K562 (cell line): ENCODE results near the gene PUM1. TPM values are rescaled to one million over a fixed set of nuclear protein-coding genes. Genes with fewer than 3 reads are reported as not detected.

Experiments used
- CREB1 ChIP-seq, 2 experiments: sonication (generic) in 1 of 2; formaldehyde crosslinking in 1 of 2; IDR thresholded peaks; 2 replicates each; pipeline versions ENCODE4 v1.6.1 to v1.8.0; 2012 to 2022; ENCODE audit warnings: inconsistent platforms in 1 of 2, mild to moderate bottlenecking in 1 of 2, missing genetic modification reagents in 1 of 2, moderate library complexity in 1 of 2
- GATAD2A ChIP-seq: fragments of 450-650 bp; IDR thresholded peaks from 2 replicates; pipeline ENCODE4 v1.6.1; 2017
- HNRNPK ChIP-seq: fragments of 200-400 bp; formaldehyde crosslinking; IDR thresholded peaks from one replicate; pipeline ENCODE4 v1.6.1; 2018; ENCODE audit warnings: mild to moderate bottlenecking, low read depth, low read length; ENCODE audit not compliant: poor library complexity, severe bottlenecking
- KDM4B ChIP-seq, 2 experiments: fragments of 450-650 bp in 1 of 2; sonication (generic) in 1 of 2; IDR thresholded peaks; 2 replicates each; pipeline ENCODE4 v1.6.1; 2016 to 2017; ENCODE audit warnings: borderline replicate concordance in 2 of 2, antibody characterized with exemption in 1 of 2, low read depth in 1 of 2, mild to moderate bottlenecking in 1 of 2
- MXI1 ChIP-seq: IDR thresholded peaks from 2 replicates; pipeline ENCODE4 v1.6.1; 2011; ENCODE audit warnings: low read depth, mild to moderate bottlenecking, improper control_type of control experiment, low read length
- PPARD ChIP-seq: fragments of 250-450 bp; sonication (Bioruptor Pico); IDR thresholded peaks from 2 replicates; pipeline ENCODE4 v1.8.0; 2022; ENCODE audit warnings: inconsistent platforms, mild to moderate bottlenecking, moderate library complexity
- PRMT5 ChIP-seq: sonication (generic); formaldehyde crosslinking; IDR thresholded peaks from 2 replicates; pipeline ENCODE4 v1.5.0; 2020; ENCODE audit warnings: missing genetic modification reagents
- ZBTB1 ChIP-seq: sonication (generic); formaldehyde crosslinking; IDR thresholded peaks from 2 replicates; pipeline ENCODE4 v1.8.1; 2023; ENCODE audit warnings: missing genetic modification reagents, low read depth, mild to moderate bottlenecking, borderline replicate concordance
- ZBTB8A ChIP-seq: fragments of 450-650 bp; IDR thresholded peaks from 2 replicates; pipeline ENCODE4 v1.6.1; 2018; ENCODE audit warnings: mild to moderate bottlenecking, moderate library complexity; ENCODE audit not compliant: partially characterized antibody
- ZKSCAN3 ChIP-seq: fragments of 250-450 bp; sonication (Bioruptor Pico); IDR thresholded peaks from 2 replicates; pipeline ENCODE4 v1.4.0; 2020
- polyA plus RNA-seq, 8 experiments: library from polyadenylated mRNA; depleted of rRNA in 4 of 8; stranded (reverse) in 5 of 8; unstranded in 3 of 8; fragments of >200 nt; fragmentation: Nextera tagmentation in 2 of 8; fragmentation: Illumina TruSeq in 1 of 8; extraction: Ambion mirVana in 2 of 8; extraction: Trizol in 1 of 8; gene quantifications; 2 replicates each; pipeline versions ENCODE4 v1.2.1 to v1.2.3, GENCODE V29; 2011 to 2014; ENCODE audit warnings: inconsistent platforms in 1 of 8, missing spikeins in 1 of 8
- total RNA-seq, 7 experiments: library from RNA; depleted of rRNA in 6 of 7; stranded (reverse); fragments of >200 nt in 6 of 7; fragmentation: Illumina TruSeq in 2 of 7; extraction: Trizol in 2 of 7; gene quantifications; 2 replicates each; pipeline versions ENCODE4 v1.2.1 to v1.2.3, GENCODE V29; 2011 to 2021; ENCODE audit warnings: low replicate concordance in 1 of 7
- TF ChIP-seq, protein P1 (sequence below), 2 experiments: fragments of 450-650 bp in 1 of 2; sonication (generic) in 1 of 2; formaldehyde crosslinking in 1 of 2; IDR thresholded peaks; 2 replicates each; pipeline versions ENCODE4 v1.7.1 to v1.9.0; 2016 to 2022; ENCODE audit warnings: inconsistent platforms in 1 of 2, mild to moderate bottlenecking in 1 of 2, missing genetic modification reagents in 1 of 2
- TF ChIP-seq, protein P2 (sequence below): fragments of 250-450 bp; sonication (Bioruptor Pico); IDR thresholded peaks from 2 replicates; pipeline ENCODE4 v1.5.1; 2021; ENCODE audit warnings: mild to moderate bottlenecking
- TF ChIP-seq, protein P3 (sequence below): fragments of 450-650 bp; IDR thresholded peaks from 2 replicates; pipeline ENCODE4 v1.6.1; 2016; ENCODE audit warnings: missing biosample characterization, missing genetic modification characterization
- TF ChIP-seq, protein P4 (sequence below): fragments of 250-450 bp; sonication (Bioruptor Pico); IDR thresholded peaks from 2 replicates; pipeline ENCODE4 v1.5.0; 2020; ENCODE audit warnings: mild to moderate bottlenecking

The PUM1 gene
- total and polyA plus RNA-seq, 9 of the 15 experiments (the other 6 are each of a cell fraction or from before 2014, with no cell fraction given): 37.7 to 104 (median 55.7) TPM

DNA sequence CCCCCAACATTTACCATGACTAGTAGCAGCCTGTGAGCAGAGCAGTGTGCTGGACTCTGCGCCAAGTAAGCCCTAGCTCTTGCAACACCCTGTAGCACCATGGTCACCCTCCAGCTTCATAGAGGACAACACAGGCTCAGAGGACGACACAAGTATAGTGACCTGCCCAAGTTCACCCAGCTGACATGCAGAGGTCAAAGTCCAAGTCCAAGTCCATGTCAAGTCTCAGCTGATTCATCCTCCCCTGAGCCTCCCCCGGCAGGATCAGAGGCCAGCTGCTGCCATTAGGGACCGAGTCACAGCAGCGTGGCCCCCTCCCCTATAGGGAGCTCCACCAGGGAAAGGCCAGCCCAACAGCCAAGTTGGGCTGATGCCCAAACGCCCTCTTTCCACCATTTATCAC is 172.8 kb downstream of the PUM1 start (continued):
- TF ChIP-seq, protein P1, sequence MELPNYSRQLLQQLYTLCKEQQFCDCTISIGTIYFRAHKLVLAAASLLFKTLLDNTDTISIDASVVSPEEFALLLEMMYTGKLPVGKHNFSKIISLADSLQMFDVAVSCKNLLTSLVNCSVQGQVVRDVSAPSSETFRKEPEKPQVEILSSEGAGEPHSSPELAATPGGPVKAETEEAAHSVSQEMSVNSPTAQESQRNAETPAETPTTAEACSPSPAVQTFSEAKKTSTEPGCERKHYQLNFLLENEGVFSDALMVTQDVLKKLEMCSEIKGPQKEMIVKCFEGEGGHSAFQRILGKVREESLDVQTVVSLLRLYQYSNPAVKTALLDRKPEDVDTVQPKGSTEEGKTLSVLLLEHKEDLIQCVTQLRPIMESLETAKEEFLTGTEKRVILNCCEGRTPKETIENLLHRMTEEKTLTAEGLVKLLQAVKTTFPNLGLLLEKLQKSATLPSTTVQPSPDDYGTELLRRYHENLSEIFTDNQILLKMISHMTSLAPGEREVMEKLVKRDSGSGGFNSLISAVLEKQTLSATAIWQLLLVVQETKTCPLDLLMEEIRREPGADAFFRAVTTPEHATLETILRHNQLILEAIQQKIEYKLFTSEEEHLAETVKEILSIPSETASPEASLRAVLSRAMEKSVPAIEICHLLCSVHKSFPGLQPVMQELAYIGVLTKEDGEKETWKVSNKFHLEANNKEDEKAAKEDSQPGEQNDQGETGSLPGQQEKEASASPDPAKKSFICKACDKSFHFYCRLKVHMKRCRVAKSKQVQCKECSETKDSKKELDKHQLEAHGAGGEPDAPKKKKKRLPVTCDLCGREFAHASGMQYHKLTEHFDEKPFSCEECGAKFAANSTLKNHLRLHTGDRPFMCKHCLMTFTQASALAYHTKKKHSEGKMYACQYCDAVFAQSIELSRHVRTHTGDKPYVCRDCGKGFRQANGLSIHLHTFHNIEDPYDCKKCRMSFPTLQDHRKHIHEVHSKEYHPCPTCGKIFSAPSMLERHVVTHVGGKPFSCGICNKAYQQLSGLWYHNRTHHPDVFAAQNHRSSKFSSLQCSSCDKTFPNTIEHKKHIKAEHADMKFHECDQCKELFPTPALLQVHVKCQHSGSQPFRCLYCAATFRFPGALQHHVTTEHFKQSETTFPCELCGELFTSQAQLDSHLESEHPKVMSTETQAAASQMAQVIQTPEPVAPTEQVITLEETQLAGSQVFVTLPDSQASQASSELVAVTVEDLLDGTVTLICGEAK (IDR thresholded peaks at IDR 0.05): no peak
- TF ChIP-seq, protein P1 (CRISPR knock-in tag; IDR thresholded peaks at IDR 0.05): no peak
- TF ChIP-seq MXI1 (no peak), CREB1 (IDR thresholded peaks at IDR 0.05) (no peak), CREB1 (CRISPR knock-in tag; IDR thresholded peaks at IDR 0.05) (0 out of 2 replicates have a peak, but pooled peaks have one; percentile 30), PRMT5 (CRISPR knock-in tag) (no peak), PPARD (CRISPR knock-in tag) (no peak), ZKSCAN3 (CRISPR knock-in tag) (no peak), GATAD2A (0 out of 2 replicates have a peak, but pooled peaks have one; percentile 33), ZBTB1 (CRISPR knock-in tag) (0 out of 2 replicates have a peak, but pooled peaks have one; percentile 24), HNRNPK (no peak), KDM4B (IDR thresholded peaks at IDR 0.05; ENCODE audit: borderline replicate concordance in 2 of 2, low read depth in 1 of 2) (no peak), ZBTB8A (no peak)
- TF ChIP-seq, protein P2, sequence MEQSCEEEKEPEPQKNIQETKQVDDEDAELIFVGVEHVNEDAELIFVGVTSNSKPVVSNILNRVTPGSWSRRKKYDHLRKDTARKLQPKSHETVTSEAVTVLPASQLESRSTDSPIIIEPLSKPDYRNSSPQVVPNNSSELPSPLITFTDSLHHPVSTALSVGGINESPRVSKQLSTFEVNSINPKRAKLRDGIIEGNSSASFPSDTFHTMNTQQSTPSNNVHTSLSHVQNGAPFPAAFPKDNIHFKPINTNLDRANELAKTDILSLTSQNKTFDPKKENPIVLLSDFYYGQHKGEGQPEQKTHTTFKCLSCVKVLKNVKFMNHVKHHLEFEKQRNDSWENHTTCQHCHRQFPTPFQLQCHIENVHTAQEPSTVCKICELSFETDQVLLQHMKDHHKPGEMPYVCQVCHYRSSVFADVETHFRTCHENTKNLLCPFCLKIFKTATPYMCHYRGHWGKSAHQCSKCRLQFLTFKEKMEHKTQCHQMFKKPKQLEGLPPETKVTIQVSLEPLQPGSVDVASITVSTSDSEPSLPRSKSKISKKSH (CRISPR knock-in tag): no peak
- TF ChIP-seq, protein P3, sequence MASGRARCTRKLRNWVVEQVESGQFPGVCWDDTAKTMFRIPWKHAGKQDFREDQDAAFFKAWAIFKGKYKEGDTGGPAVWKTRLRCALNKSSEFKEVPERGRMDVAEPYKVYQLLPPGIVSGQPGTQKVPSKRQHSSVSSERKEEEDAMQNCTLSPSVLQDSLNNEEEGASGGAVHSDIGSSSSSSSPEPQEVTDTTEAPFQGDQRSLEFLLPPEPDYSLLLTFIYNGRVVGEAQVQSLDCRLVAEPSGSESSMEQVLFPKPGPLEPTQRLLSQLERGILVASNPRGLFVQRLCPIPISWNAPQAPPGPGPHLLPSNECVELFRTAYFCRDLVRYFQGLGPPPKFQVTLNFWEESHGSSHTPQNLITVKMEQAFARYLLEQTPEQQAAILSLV: no peak
- TF ChIP-seq, protein P4, sequence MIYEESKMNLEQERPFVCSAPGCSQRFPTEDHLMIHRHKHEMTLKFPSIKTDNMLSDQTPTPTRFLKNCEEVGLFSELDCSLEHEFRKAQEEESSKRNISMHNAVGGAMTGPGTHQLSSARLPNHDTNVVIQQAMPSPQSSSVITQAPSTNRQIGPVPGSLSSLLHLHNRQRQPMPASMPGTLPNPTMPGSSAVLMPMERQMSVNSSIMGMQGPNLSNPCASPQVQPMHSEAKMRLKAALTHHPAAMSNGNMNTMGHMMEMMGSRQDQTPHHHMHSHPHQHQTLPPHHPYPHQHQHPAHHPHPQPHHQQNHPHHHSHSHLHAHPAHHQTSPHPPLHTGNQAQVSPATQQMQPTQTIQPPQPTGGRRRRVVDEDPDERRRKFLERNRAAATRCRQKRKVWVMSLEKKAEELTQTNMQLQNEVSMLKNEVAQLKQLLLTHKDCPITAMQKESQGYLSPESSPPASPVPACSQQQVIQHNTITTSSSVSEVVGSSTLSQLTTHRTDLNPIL: no peak
